Right lobe of liver (tissue), 6 donors: Measurements from ENCODE around the gene NTM. TPM values are rescaled to one million over a fixed set of nuclear protein-coding genes. Genes with fewer than 3 reads are reported as not detected.
"Not testable (repeated sequence)": the region's sequence is repeated elsewhere in the genome, so short reads cannot be mapped to it uniquely, and the experiment has no call there.

Experiments used
- ATAC-seq, 4 donors: fragments of 200-7000 bp; cut with Tn5 transposase; one replicate each; pipeline ENCODE4 v1.9.1; 2020; ENCODE audit warnings: mild to moderate bottlenecking in 4 of 4, moderate library complexity in 4 of 4
- DNase-seq, 3 donors: peaks; one replicate each; pipeline ENCODE4 v3.0.0-alpha.2; 2020
- H3K27ac ChIP-seq, 3 donors: fragments of 200-600 bp; one replicate each; pipeline ENCODE4 v1.8.0; 2022
- H3K27me3 ChIP-seq, 2 donors: fragments of 200-600 bp; one replicate each; pipeline ENCODE4 v1.8.0; 2022
- H3K36me3 ChIP-seq, 4 donors: fragments of 200-600 bp; sonication (generic) in 1 of 4; one replicate each; pipeline versions ENCODE4 v1.5.1 to v1.8.0; 2017 to 2022; ENCODE audit warnings: control low read depth in 1 of 4
- H3K4me1 ChIP-seq, 4 donors: fragments of 200-600 bp; sonication (generic) in 1 of 4; one replicate each; pipeline versions ENCODE4 v1.5.1 to v1.8.0; 2017 to 2022; ENCODE audit warnings: control low read depth in 1 of 4
- H3K4me3 ChIP-seq, 3 donors: fragments of 200-600 bp; one replicate each; pipeline ENCODE4 v1.8.0; 2022
- H3K9me3 ChIP-seq, 4 donors: fragments of 200-600 bp; sonication (generic) in 1 of 4; one replicate each; pipeline versions ENCODE4 v1.5.1 to v1.8.0; 2017 to 2022; ENCODE audit warnings: control low read depth in 1 of 4
- POLR2A ChIP-seq: fragments of 450-650 bp; IDR thresholded peaks from one replicate; pipeline ENCODE4 v1.6.1; 2017; ENCODE audit warnings: antibody characterized with exemption, mild to moderate bottlenecking
- WGBS: methylation state at CpG from one replicate; pipeline ENCODE4 v1.1.6; 2018; ENCODE audit warnings: low coverage, low lambda C conversion rate; ENCODE audit not compliant: insufficient coverage; ENCODE audit errors: missing lambda C conversion rate; 5-methylcytosine and 5-hydroxymethylcytosine counted together
- intact Hi-C, 2 donors: fragments of 100-400 bp; cut with DNase I; formaldehyde crosslinking; loops; one replicate each; pipeline versions ENCODE4 v1.11.2 to v1.14.1; 2022
- total RNA-seq, 6 experiments: library from RNA; depleted of rRNA in 2 of 6; stranded (reverse); fragments of >200 nt in 2 of 6; fragmentation: NEBNext Ultra II Directional in 3 of 6; extraction: Animal tissue kit (Norgen Biotek cat#: 25700) in 3 of 6; gene quantifications; one replicate each; pipeline versions ENCODE4 v1.1.0 to v1.2.4, GENCODE V29; 2016 to 2023
- TF ChIP-seq, protein P1 (sequence below), 4 donors: fragments of 200-600 bp in 3 of 4; fragments of 450-650 bp in 1 of 4; IDR thresholded peaks; one replicate each; pipeline versions ENCODE4 v1.5.1 to v1.8.0; 2016 to 2022; ENCODE audit warnings: antibody characterized with exemption in 4 of 4, mild to moderate bottlenecking in 2 of 4
- donor health status: DM: no; HTN: yes; CAD: no.
- donor health status: DM: no; HTN: no; CAD: no.
- donor health status: DM: no; HTN: no; CAD: no.
- donor health status: DM: no; HTN: yes; CAD: no.
- donor health status: DM: no; HTN: yes; CAD: no.

The NTM gene
- total RNA-seq, 6 experiments from 2014 or later: 0.35 TPM; not detected in 5

DNA sequence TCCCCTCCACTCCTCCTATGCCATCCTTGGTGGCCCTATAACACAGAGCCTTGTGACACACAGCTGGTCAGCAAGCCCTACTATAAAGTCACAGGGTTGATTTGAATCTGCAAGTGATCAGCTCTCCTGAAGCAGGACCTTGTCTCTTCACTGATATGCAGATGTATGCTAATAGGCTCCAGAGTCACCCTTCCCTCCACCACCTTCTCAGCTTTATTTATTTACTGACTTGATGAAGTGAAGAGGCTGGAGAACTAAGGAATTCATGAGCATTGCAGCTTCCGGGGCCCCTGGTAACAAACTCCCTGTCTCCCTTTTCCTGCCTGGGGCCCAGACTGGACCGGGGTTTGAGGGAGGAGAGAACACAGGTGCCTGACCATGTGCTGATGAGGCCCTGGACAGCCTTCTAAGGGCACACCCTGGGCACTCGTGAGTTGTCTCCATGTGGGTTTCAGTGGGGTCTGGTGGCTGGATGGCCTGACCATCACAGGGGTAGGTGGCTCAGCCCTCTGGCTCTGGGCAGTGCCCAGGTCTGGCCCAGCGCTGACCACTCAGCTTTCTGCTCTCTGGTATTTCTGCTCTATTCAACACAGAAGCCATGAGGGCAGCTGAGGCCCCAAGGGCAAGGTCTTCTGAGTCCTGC lies 307.5 kb downstream of the NTM start:
- Histone ChIP-seq H3K4me3 (no peak overlapping the region), H3K27ac (no peak overlapping the region), H3K4me1 (no peaks in the 10 kb centered on the region), H3K36me3 (no peaks in the 10 kb centered on the region), H3K9me3 (no peaks in the 10 kb centered on the region), H3K27me3 (no peaks in the 10 kb centered on the region)
- intact Hi-C loops: loop anchor here in 1 of 2 donors (10.0 kb wide), 2 partner anchors 613 to 753 kb away; no protein-coding TSS in a partner anchor
- no peak for DNase-seq
- TF ChIP-seq POLR2A: no peak
- TF ChIP-seq, protein P1, sequence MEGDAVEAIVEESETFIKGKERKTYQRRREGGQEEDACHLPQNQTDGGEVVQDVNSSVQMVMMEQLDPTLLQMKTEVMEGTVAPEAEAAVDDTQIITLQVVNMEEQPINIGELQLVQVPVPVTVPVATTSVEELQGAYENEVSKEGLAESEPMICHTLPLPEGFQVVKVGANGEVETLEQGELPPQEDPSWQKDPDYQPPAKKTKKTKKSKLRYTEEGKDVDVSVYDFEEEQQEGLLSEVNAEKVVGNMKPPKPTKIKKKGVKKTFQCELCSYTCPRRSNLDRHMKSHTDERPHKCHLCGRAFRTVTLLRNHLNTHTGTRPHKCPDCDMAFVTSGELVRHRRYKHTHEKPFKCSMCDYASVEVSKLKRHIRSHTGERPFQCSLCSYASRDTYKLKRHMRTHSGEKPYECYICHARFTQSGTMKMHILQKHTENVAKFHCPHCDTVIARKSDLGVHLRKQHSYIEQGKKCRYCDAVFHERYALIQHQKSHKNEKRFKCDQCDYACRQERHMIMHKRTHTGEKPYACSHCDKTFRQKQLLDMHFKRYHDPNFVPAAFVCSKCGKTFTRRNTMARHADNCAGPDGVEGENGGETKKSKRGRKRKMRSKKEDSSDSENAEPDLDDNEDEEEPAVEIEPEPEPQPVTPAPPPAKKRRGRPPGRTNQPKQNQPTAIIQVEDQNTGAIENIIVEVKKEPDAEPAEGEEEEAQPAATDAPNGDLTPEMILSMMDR (IDR thresholded peaks at IDR 0.05): no peak
- ATAC-seq: no peak
- 40% methylated on average over 1 of the region's 4 CpGs for WGBS

DNA sequence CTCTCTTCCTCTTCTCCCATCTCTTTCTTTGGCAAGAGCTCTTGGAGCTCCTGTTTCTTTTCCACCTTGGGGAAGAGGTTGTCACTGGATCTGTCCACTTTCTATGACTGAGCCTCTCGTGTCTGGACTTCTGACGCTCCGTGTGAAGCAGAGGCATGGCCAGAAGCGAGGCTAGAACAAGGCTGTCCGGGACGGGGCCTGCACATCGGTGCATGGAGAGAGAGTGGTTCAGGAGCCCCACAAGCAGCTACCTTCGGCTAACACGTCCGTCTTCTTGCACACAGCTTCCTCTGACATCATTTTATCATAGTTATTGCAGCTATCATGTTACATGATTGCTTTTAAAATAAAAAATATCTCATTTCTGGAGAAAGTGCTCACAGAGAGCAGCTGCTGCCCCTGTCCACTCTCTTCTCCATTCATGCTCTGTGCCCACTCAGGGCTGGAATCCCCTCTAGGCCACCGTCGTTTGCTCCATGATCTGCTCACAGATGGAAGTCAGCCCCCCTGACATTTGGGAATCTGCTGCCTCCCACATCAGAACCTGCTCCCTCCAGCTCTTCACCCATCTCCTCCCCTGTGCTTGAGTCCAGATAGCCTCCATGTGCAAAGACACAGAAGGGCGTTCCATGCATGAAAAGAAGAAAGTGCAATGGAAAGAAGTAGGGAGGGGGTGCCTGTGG lies 308.4 kb downstream of the NTM start:
- intact Hi-C loops: loop anchor here in 1 of 2 donors (10.0 kb wide), 2 partner anchors 614 to 754 kb away; no protein-coding TSS in a partner anchor
- TF ChIP-seq, protein P1 (IDR thresholded peaks at IDR 0.05): no peak
- TF ChIP-seq POLR2A: no peak

DNA sequence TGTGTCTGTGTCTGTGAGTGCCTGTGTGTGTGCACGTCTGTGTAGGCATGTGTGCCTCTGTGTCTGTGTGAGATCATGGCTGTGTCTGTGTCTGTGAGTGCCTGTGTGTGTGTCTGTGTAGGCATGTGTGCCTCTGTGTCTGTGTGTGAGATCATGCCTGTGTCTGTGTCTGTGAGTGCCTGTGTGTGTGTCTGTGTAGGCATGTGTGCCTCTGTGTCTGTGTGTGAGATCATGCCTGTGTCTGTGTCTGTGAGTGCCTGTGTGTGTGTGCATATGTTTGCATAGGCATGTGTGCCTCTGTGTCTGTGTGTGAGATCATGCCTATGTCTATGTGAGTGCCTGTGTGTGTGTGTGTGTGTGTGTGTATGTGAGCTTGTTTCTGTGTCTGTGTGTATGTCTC lies 310.0 kb downstream of the NTM start:
- H3K4me3 ChIP-seq, DNase-seq, H3K27ac ChIP-seq, H3K9me3 ChIP-seq, H3K36me3 ChIP-seq, ATAC-seq, intact Hi-C loops, H3K27me3 ChIP-seq, H3K4me1 ChIP-seq: not testable (repeated sequence)
- 78% methylated on average over 1 of the region's 1 CpG for WGBS

More for the DNA sequence above, 308.4 kb downstream of the NTM start:
- Histone ChIP-seq H3K4me3 (no peak overlapping the region), H3K27ac (no peak overlapping the region), H3K9me3 (no peaks in the 10 kb centered on the region), H3K27me3 (no peaks in the 10 kb centered on the region), H3K36me3 (no peaks in the 10 kb centered on the region), H3K4me1 (no peaks in the 10 kb centered on the region)
- DNase-seq (no peak), ATAC-seq (no peak)
- 56% methylated on average over 12 of the region's 13 CpGs for WGBS

DNA sequence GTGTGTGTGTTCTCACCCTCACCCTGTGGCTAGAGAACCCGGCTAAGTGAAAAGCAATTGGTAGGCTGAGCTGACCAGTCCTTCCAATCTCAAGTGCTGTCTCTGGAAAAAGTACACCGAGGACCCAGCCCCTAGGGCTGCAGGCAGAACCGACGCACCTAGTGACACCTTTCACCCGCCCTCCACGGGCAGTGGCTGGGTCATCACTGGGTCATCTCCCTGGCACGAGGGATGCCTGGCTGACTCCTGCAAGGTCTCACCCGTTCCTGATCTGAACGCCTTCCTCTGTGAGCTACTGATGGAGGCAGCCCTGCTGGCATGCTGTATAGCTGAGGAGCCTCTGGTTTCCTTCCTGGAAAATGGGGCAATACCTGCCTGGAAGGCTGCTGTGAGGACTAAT lies 311.5 kb downstream of the NTM start:
- Histone ChIP-seq H3K27ac (no peak overlapping the region), H3K27me3 (no peaks in the 10 kb centered on the region), H3K9me3 (no peaks in the 10 kb centered on the region), H3K4me3 (no peak overlapping the region), H3K36me3 (no peaks in the 10 kb centered on the region), H3K4me1 (no peaks in the 10 kb centered on the region)
- ATAC-seq (no peak), DNase-seq (no peak)
- WGBS: 70% methylated on average over 3 of the region's 9 CpGs
- intact Hi-C loops: no loop called here
- TF ChIP-seq, protein P1 (IDR thresholded peaks at IDR 0.05): no peak
- no peak for TF ChIP-seq POLR2A

DNA sequence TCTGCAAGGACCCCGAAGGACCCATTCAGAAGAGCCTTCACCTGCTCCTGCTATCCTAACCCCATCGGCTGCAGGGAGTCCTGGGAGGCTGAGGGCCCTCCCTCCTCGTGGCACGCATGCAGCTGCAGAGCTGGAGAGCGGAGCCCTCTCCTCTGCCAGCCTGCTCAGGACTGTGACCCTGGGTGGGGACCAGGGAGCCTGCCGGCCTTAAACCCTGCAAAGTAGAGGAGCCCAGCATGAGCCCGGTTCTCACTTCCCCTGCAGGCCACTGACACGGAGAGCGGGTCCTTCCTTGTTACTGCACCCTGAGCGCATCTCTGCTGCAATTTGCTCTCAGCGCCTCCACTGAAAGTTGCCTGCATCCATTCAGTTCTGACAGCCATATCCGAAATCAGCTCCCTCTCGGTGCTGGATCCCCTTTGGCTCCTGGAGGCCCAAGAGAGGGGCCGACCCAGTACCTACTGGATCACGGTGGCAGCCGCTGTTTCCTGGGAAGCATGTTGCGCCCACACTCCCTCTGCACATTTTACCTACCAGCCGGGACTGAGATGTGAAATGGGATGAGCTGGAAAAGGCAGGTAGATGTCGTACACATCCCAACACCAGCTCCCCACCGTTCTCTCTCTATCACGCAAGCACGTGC lies 312.1 kb downstream of the NTM start:
- H3K4me3 ChIP-seq: no peak overlapping the region
- no peak for TF ChIP-seq POLR2A
- TF ChIP-seq, protein P1 (IDR thresholded peaks at IDR 0.05): no peak
- DNase-seq: no peak
- no peaks in the 10 kb centered on the region for H3K9me3 ChIP-seq
- H3K36me3 ChIP-seq: no peaks in the 10 kb centered on the region
- no peak overlapping the region for H3K27ac ChIP-seq
- intact Hi-C loops: no loop called here
- 57% methylated on average over 8 of the region's 22 CpGs for WGBS
- no peaks in the 10 kb centered on the region for H3K27me3 ChIP-seq
- peak in 1 of 4 donors; percentile 7 for ATAC-seq
- no peaks in the 10 kb centered on the region for H3K4me1 ChIP-seq
